HepG2 (cell line): Measurements from ENCODE around the gene AHNAK. TPM values are rescaled to one million over a fixed set of nuclear protein-coding genes. Genes with fewer than 3 reads are reported as not detected.

Source experiments
- ATAC-seq: fragments of 200-7000 bp; cut with Tn5 transposase; 3 replicates; pipeline ENCODE4 v1.9.1; 2020; ENCODE audit warnings: mild to moderate bottlenecking, moderate library complexity
- BruUV-seq: library from RNA; stranded (reverse); fragments of 400-500 nt; replicated peaks from 2 replicates; lab custom pipeline; 2021; lab: Mats Ljungman, UMichigan
- CTCF ChIA-PET: fragments of 300-600 bp; formaldehyde crosslinking; extraction: SDS; loops from one replicate; lab custom pipeline; 2021; ENCODE audit warnings: low total read pairs, inconsistent platforms, low intra/inter-chr PET ratio; lab: Yijun Ruan, JAX
- POLR2A ChIA-PET: fragments of 350-600 bp; sonication (Branson Sonifier 250); formaldehyde crosslinking; loops from one replicate; lab custom pipeline; 2020; ENCODE audit warnings: antibody characterized with exemption, inconsistent platforms; lab: Yijun Ruan, JAX
- DNase-seq: peaks from one replicate; pipeline ENCODE4 v3.0.0-alpha.2; 2015; ENCODE audit warnings: low spot score
- FAIRE-seq: peaks from 3 replicates; lab custom pipeline; 2011; peaks lifted over from hg19 to GRCh38; lab: Jason Lieb, UNC
- H2AFZ ChIP-seq: one replicate; pipeline ENCODE4 v1.6.1; 2011; ENCODE audit warnings: low read length, inconsistent platforms
- H3K27ac ChIP-seq: fragments of 300-600 bp; 3 replicates; pipeline ENCODE4 v1.8.0; 2011; ENCODE audit warnings: mixed run types, mild to moderate bottlenecking, mixed read lengths, low read length, inconsistent platforms; ENCODE audit not compliant: insufficient read depth; ENCODE audit errors: extremely low read length
- H3K27me3 ChIP-seq, 2 experiments: fragments of 200-600 bp in 1 of 2; 2 replicates in 1 of 2; 3 replicates in 1 of 2; pipeline versions ENCODE4 v1.6.0 to v1.8.0; 2011; ENCODE audit warnings: low read length in 2 of 2, mild to moderate bottlenecking in 2 of 2, moderate library complexity in 2 of 2, inconsistent platforms in 1 of 2; ENCODE audit not compliant: insufficient read depth in 2 of 2, control insufficient read depth in 1 of 2
- H3K36me3 ChIP-seq, 2 experiments: fragments of 200-600 bp in 1 of 2; replicated peaks in 1 of 2; 2 replicates in 1 of 2; 3 replicates in 1 of 2; pipeline versions ENCODE4 v1.5.1 to v1.8.0; 2011; ENCODE audit warnings: low read length in 2 of 2, inconsistent platforms in 1 of 2; ENCODE audit not compliant: insufficient read depth in 2 of 2, control insufficient read depth in 1 of 2
- H3K4me1 ChIP-seq: 2 replicates; pipeline ENCODE4 v1.5.1; 2012; ENCODE audit warnings: low read length, inconsistent platforms; ENCODE audit not compliant: insufficient read depth
- H3K4me2 ChIP-seq: 2 replicates; pipeline ENCODE4 v1.6.0; 2011; ENCODE audit warnings: low read depth, low read length, inconsistent platforms
- H3K4me3 ChIP-seq, 3 experiments: fragments of 200-600 bp in 1 of 3; sonication (generic), shearing (Covaris generic) in 1 of 3; replicated peaks in 1 of 3; 2 replicates each; pipeline ENCODE4 v1.5.1; 2011 to 2016; ENCODE audit warnings: low read length in 3 of 3, inconsistent platforms in 2 of 3, low read depth in 2 of 3, mild to moderate bottlenecking in 2 of 3, control low read depth in 1 of 3, mixed read lengths in 1 of 3; ENCODE audit not compliant: insufficient read depth in 1 of 3
- H3K79me2 ChIP-seq: one replicate; pipeline ENCODE4 v1.6.1; 2011; ENCODE audit warnings: low read length, inconsistent platforms; ENCODE audit not compliant: insufficient read depth
- H3K9ac ChIP-seq: 2 replicates; pipeline ENCODE4 v1.6.0; 2011; ENCODE audit warnings: mild to moderate bottlenecking, low read depth, low read length, inconsistent platforms; ENCODE audit not compliant: insufficient read depth
- H3K9me3 ChIP-seq: 2 replicates; pipeline ENCODE4 v1.5.1; 2012; ENCODE audit warnings: mild to moderate bottlenecking, low read length
- H4K20me1 ChIP-seq: 2 replicates; pipeline ENCODE4 v1.6.0; 2011; ENCODE audit warnings: inconsistent platforms, mild to moderate bottlenecking, low read length, moderate library complexity; ENCODE audit not compliant: insufficient read depth
- FOSL1 ChIP-seq: sonication (generic); formaldehyde crosslinking; IDR thresholded peaks from 2 replicates; pipeline ENCODE4 v1.9.0; 2021; ENCODE audit warnings: missing genetic modification reagents, borderline replicate concordance
- GATA4 ChIP-seq: sonication (generic); IDR thresholded peaks from 2 replicates; pipeline ENCODE4 v1.6.1; 2016; ENCODE audit warnings: antibody characterized with exemption, low read depth, borderline replicate concordance
- ISX ChIP-seq: sonication (generic); formaldehyde crosslinking; conservative IDR thresholded peaks from 2 replicates; pipeline ENCODE4 v1.5.0; 2020; ENCODE audit warnings: missing genetic modification reagents
- NCOA1 ChIP-seq: sonication (generic); formaldehyde crosslinking; IDR thresholded peaks from 2 replicates; pipeline ENCODE4 v1.9.0; 2021; ENCODE audit warnings: missing genetic modification reagents
- NCOA5 ChIP-seq: sonication (generic); formaldehyde crosslinking; IDR thresholded peaks from 2 replicates; pipeline ENCODE4 v1.4.0; 2020; ENCODE audit warnings: missing genetic modification reagents
- SAP130 ChIP-seq: IDR thresholded peaks from 2 replicates; pipeline ENCODE4 v1.6.1; 2016; ENCODE audit warnings: low read depth
- SP4 ChIP-seq: sonication (generic); formaldehyde crosslinking; IDR thresholded peaks from 2 replicates; pipeline ENCODE4 v1.8.1; 2023; ENCODE audit warnings: mild to moderate bottlenecking, missing genetic modification reagents
- SRF ChIP-seq: IDR thresholded peaks from 2 replicates; pipeline ENCODE4 v1.6.1; 2011; ENCODE audit warnings: mild to moderate bottlenecking, low read depth, low read length, moderate library complexity
- SRSF4 ChIP-seq: fragments of 200-400 bp; formaldehyde crosslinking; IDR thresholded peaks from one replicate; pipeline ENCODE4 v1.6.1; 2018; ENCODE audit warnings: mild to moderate bottlenecking, low read depth, low read length, moderate library complexity; ENCODE audit not compliant: poor library complexity, severe bottlenecking
- ZNF205 ChIP-seq: IDR thresholded peaks from 2 replicates; pipeline ENCODE4 v1.6.1; 2018; ENCODE audit warnings: missing biosample characterization, missing genetic modification reagents
- ZNF510 ChIP-seq: sonication (generic); formaldehyde crosslinking; IDR thresholded peaks from 2 replicates; pipeline ENCODE4 v1.4.0; 2020; ENCODE audit warnings: low read depth, mild to moderate bottlenecking, missing genetic modification reagents
- ZNF614 ChIP-seq: IDR thresholded peaks from 2 replicates; pipeline ENCODE4 v1.6.1; 2018; ENCODE audit warnings: missing biosample characterization, missing genetic modification reagents, inconsistent platforms, borderline replicate concordance
- ZNF615 ChIP-seq: sonication (generic); formaldehyde crosslinking; IDR thresholded peaks from 2 replicates; pipeline ENCODE4 v1.5.0; 2020; ENCODE audit warnings: mild to moderate bottlenecking, missing genetic modification reagents, borderline replicate concordance
- ZNF652 ChIP-seq: IDR thresholded peaks from 2 replicates; pipeline ENCODE4 v1.6.1; 2016; ENCODE audit warnings: low read depth, borderline replicate concordance
- ZNF670 ChIP-seq: sonication (generic); formaldehyde crosslinking; IDR thresholded peaks from 2 replicates; pipeline ENCODE4 v1.8.0; 2022; ENCODE audit warnings: mild to moderate bottlenecking, missing genetic modification reagents, borderline replicate concordance
- ZNF878 ChIP-seq: sonication (generic); formaldehyde crosslinking; IDR thresholded peaks from 2 replicates; pipeline ENCODE4 v1.8.1; 2023; ENCODE audit warnings: mild to moderate bottlenecking, missing genetic modification reagents, moderate library complexity
- WGBS: methylation state at CpG from one replicate; pipeline ENCODE4 v1.1.6; 2017; ENCODE audit warnings: low lambda C conversion rate; 5-methylcytosine and 5-hydroxymethylcytosine counted together
- in situ Hi-C: cut with HindIII; loops from 2 replicates; pipeline ENCODE4 v1.10.0; 2017; ENCODE audit warnings: low pct_unique_long_range_greater_than_20kb; ENCODE audit not compliant: extremely low pct_ligation_motif_present
- intact Hi-C: fragments of 100-400 bp; cut with micrococcal nuclease; formaldehyde crosslinking; loops from one replicate; pipeline ENCODE4 v1.10.0; 2022; ENCODE audit not compliant: unreplicated experiment
- polyA plus RNA-seq, 8 experiments: library from polyadenylated mRNA; depleted of rRNA in 3 of 8; stranded (reverse) in 7 of 8; unstranded in 1 of 8; fragments of >200 nt; fragmentation: Illumina TruSeq in 4 of 8; extraction: Trizol in 4 of 8; gene quantifications; 2 replicates each; pipeline versions ENCODE4 v1.2.1 to v1.2.3, GENCODE V29; 2011 to 2016; ENCODE audit warnings: low read depth in 4 of 8, missing spikeins in 1 of 8, mixed read lengths in 1 of 8; ENCODE audit not compliant: insufficient read depth in 1 of 8
- total RNA-seq, 5 experiments: library from RNA; depleted of rRNA; stranded (reverse); fragments of >200 nt; fragmentation: Illumina TruSeq; extraction: Trizol; gene quantifications; 2 replicates each; pipeline ENCODE4 v1.2.3, GENCODE V29; 2016; ENCODE audit warnings: low read depth in 1 of 5
- TF ChIP-seq, protein P1 (sequence below): sonication (generic); formaldehyde crosslinking; IDR thresholded peaks from 2 replicates; pipeline ENCODE4 v1.5.0; 2020; ENCODE audit warnings: mild to moderate bottlenecking, low read depth, missing genetic modification reagents, borderline replicate concordance
- TF ChIP-seq, protein P2 (sequence below), 2 experiments: sonication (generic) in 1 of 2; formaldehyde crosslinking in 1 of 2; IDR thresholded peaks; 2 replicates each; pipeline versions ENCODE4 v1.4.0 to v1.6.1; 2016 to 2020; ENCODE audit warnings: borderline replicate concordance in 1 of 2, low read depth in 1 of 2, mild to moderate bottlenecking in 1 of 2, missing genetic modification reagents in 1 of 2
- TF ChIP-seq, protein P3 (sequence below): sonication (generic); formaldehyde crosslinking; IDR thresholded peaks from 2 replicates; pipeline ENCODE4 v1.4.0; 2020; ENCODE audit warnings: low read depth, mild to moderate bottlenecking, missing genetic modification reagents

Gene AHNAK
- total and polyA plus RNA-seq, 2 of the 13 experiments (the other 11 are each of a cell fraction or from before 2014, with no cell fraction given) = 23.4 to 25.0 TPM

DNA sequence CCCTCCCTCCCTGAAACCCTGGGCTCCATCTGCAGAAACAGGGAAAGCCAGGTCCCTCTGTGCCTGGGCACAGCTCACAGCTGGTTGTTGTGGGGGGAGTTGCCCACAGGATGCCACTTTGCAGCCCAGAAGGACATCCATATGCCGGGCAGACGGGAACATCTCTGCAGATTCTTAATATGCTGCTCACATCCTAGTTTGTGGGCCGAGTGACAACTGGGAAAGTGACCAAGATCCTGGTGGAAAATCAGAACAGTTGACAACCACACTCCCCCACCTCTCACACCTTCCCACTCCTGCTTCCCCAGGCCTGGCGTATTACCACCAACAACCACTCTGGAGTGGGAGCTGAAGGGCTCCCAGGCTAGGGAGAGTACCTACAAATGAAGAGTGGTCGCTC lies 135.1 kb downstream of the AHNAK start:
- TF ChIP-seq ZNF614 (CRISPR knock-in tag) (no peak), SAP130 (CRISPR knock-in tag) (no peak), SP4 (CRISPR knock-in tag) (no peak), SRF (no peak), NCOA5 (CRISPR knock-in tag) (no peak), ISX (CRISPR knock-in tag) (no peak), FOSL1 (CRISPR knock-in tag) (no peak), ZNF205 (CRISPR knock-in tag) (no peak), SRSF4 (no peak), ZNF510 (no peak), ZNF615 (CRISPR knock-in tag) (no peak), ZNF652 (CRISPR knock-in tag) (no peak), ZNF670 (CRISPR knock-in tag) (no peak), ZNF878 (no peak), GATA4 (no peak), NCOA1 (no peak)
- TF ChIP-seq, protein P1, sequence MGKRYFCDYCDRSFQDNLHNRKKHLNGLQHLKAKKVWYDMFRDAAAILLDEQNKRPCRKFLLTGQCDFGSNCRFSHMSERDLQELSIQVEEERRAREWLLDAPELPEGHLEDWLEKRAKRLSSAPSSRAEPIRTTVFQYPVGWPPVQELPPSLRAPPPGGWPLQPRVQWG (CRISPR knock-in tag) = no peak
- TF ChIP-seq, protein P2, sequence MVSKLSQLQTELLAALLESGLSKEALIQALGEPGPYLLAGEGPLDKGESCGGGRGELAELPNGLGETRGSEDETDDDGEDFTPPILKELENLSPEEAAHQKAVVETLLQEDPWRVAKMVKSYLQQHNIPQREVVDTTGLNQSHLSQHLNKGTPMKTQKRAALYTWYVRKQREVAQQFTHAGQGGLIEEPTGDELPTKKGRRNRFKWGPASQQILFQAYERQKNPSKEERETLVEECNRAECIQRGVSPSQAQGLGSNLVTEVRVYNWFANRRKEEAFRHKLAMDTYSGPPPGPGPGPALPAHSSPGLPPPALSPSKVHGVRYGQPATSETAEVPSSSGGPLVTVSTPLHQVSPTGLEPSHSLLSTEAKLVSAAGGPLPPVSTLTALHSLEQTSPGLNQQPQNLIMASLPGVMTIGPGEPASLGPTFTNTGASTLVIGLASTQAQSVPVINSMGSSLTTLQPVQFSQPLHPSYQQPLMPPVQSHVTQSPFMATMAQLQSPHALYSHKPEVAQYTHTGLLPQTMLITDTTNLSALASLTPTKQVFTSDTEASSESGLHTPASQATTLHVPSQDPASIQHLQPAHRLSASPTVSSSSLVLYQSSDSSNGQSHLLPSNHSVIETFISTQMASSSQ (IDR thresholded peaks at IDR 0.05; ENCODE audit: low read depth) = no peak
- TF ChIP-seq, protein P2 (CRISPR knock-in tag; IDR thresholded peaks at IDR 0.05; ENCODE audit: borderline replicate concordance) = no peak
- TF ChIP-seq, protein P3, sequence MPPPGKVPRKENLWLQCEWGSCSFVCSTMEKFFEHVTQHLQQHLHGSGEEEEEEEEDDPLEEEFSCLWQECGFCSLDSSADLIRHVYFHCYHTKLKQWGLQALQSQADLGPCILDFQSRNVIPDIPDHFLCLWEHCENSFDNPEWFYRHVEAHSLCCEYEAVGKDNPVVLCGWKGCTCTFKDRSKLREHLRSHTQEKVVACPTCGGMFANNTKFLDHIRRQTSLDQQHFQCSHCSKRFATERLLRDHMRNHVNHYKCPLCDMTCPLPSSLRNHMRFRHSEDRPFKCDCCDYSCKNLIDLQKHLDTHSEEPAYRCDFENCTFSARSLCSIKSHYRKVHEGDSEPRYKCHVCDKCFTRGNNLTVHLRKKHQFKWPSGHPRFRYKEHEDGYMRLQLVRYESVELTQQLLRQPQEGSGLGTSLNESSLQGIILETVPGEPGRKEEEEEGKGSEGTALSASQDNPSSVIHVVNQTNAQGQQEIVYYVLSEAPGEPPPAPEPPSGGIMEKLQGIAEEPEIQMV (CRISPR knock-in tag) = no peak
- TF ChIP-seq, all 625 proteins: peak for 0
- H3K4me1 ChIP-seq = peaks cover 3% of the 10 kb centered on the region; the same call in 1 of the 2 replicates
- ChIA-PET CTCF (no interaction called here), POLR2A (interaction anchor here (0.7 kb wide), 1 partner anchor 162 kb away, joined by 3 read pairs; the partner anchor contains the start of gene EEF1G)
- no peaks in the 10 kb centered on the region for H3K9me3 ChIP-seq
- ATAC-seq (no peak; the same call in 2 of the 3 replicates), FAIRE-seq (no peak), DNase-seq (no peak)
- no peak overlapping the region for H2AFZ ChIP-seq
- WGBS = 60% methylated on average over 5 of the region's 5 CpGs
- no peak overlapping the region for H3K27ac ChIP-seq
- no peak overlapping the region for H3K4me2 ChIP-seq
- no peaks in the 10 kb centered on the region for H3K79me2 ChIP-seq
- no peaks in the 10 kb centered on the region for H4K20me1 ChIP-seq
- H3K9ac ChIP-seq = no peak overlapping the region
- H3K36me3 ChIP-seq = no peaks in the 10 kb centered on the region
- BruUV-seq = no TSS peak
- H3K27me3 ChIP-seq = peaks cover 0 to 16% of the 10 kb centered on the region in 2 experiments; a peak in 2 of 5 replicates
- no peak overlapping the region for H3K4me3 ChIP-seq
- in situ Hi-C loops (no loop called here), intact Hi-C loops (no loop called here)
